Dedifferentiated amniotic fluid mesenchymal stem cell (primary cell): ENCODE data around the gene FNDC3A.

Experiments used
- DNase-seq: peaks from one replicate; pipeline ENCODE4 v3.0.0-alpha.2; 2016; ENCODE audit errors: extremely low spot score

FNDC3A gene

DNA sequence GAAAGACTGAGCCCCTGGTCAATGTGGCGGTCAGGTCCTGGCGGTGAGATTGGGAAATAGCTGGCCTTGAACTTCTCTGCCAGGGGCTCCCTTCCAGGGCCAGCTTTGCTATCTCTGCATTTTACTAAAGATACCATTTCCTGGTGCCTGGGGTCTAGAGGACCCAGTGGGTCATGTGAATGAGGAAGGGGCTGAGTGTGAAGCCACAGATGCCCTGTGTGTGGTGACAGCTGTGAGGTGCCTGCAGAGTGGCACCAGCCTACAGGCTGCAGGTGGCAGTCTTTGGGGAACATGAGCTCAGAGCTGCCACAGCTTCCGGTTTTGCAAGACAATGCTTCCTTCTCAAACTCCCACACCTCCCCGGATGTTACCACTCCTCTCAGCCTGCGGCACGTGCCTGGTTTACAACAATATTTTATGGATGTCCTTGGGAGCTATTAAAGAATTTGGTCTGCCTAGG is 239.2 kb downstream of the FNDC3A start:
- no peak for DNase-seq

- DNase-seq, result no peak
Measured at GRCh38 chr13:49216334-49216733, 240.6 kb downstream of the FNDC3A start.

- DNase-seq, result no peak
Measured at GRCh38 chr13:49217962-49218492, 242.3 kb downstream of the FNDC3A start.

- no peak for DNase-seq
Measured at GRCh38 chr13:49218493-49219051, 242.9 kb downstream of the FNDC3A start.

DNA sequence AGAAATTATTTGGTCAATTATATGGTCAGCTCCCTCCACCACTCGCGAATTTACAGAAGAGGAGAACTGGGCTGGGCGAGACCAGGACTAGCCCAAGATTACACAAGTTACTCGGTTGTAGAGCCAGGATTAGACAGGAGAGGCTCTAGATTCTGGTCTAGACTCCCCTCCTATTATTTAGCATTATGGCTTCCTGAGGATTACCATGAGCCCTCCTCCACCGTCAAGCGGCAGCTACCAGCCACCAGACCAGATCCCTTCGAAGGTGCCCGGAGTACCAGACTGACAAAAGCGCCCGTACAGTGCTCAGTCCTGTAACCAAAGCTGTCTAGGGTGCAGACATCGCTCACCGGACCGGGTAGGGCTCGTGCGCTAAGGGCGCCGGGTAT is 243.9 kb downstream of the FNDC3A start:
- DNase-seq, result no peak

- DNase-seq, result no peak
Measured at GRCh38 chr13:49220036-49220855, 244.5 kb downstream of the FNDC3A start, which contains the start of gene MLNR. TSS of gene MLNR (plus strand) at chr13:49220338. CDS start at chr13:49220338, 0 bp downstream.

GRCh38 chr13:49220856-49221589 is 245.3 kb downstream of the FNDC3A start:
- DNase-seq, result no peak

DNA sequence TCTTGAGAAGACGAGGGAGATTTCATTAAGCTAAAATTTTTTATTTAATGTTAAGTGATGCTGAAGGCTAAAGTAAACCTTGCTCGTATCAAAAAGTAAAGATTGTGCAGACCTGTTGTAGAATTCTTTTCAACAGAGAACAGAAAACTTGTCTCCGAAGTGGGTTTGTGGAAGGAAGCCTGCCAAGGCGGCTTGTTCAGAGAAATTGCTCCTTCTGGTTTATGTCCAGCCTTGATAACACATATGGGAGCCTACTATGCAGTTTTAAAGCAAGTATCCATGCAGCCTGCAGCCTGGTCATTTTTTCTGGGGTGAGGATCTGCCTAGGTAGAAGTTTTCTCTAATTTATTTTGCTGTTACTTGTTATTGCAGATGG is 245.9 kb downstream of the FNDC3A start:
- no peak for DNase-seq

DNA sequence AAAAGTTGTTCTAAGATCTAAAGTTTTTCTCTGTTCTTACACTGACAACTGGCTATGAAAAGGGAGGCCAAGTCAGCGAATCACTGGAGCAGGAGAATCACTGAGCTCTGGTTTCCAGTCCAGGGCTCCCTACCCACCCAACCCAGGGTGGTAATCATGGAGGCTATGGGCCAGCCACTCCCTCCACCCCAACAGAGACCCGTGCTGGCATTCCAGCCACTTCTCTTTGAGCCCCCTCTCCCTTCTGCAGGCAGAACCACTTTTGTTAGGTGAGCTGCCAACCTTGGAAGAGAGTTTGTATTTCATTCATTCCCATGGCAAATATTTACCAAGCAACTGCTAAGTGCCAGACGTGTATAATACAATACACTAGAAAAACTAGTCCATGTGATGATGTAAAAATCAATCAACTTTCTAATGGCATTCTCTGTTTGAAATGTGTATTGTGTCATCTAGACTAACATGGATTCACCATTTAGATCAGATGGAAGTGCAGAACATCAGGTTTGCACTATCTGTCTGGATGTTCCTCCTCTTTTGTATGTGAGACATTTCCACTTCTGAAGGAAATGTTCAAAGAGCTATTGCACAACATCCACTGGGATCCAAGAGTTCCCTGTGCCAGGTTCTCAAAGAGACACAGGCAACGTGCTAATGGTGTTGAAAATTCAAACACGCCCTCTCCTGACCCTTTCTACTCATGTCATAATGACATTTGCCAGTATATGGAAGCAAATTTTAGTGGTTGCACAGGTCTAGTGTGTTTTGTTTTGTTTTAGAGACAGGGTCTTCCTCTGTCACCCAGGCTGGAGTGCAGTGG is 249.7 kb downstream of the FNDC3A start:
- DNase-seq, result no peak

DNA sequence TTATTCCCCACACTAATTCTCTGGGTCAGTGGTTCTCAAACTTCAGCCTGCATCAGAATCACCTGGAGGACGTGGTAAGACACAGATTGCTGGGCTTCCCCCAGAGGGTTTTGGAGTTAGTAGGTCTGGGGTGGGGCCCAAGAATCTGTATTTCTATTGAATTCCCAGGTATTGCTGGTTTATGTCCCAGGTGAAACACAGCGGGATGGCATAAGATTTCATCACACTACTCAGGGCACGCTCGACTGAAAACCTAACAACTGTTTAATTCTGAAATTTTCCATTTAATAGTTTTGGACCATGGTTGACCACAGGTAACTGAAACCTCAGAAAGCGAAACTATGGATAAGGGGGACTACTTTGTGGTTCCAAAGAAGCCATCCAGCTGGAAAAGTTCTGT is 250.9 kb downstream of the FNDC3A start:
- DNase-seq, result no peak

GRCh38 chr13:49234741-49235140 is 259.0 kb downstream of the FNDC3A start:
- no peak for DNase-seq

DNA sequence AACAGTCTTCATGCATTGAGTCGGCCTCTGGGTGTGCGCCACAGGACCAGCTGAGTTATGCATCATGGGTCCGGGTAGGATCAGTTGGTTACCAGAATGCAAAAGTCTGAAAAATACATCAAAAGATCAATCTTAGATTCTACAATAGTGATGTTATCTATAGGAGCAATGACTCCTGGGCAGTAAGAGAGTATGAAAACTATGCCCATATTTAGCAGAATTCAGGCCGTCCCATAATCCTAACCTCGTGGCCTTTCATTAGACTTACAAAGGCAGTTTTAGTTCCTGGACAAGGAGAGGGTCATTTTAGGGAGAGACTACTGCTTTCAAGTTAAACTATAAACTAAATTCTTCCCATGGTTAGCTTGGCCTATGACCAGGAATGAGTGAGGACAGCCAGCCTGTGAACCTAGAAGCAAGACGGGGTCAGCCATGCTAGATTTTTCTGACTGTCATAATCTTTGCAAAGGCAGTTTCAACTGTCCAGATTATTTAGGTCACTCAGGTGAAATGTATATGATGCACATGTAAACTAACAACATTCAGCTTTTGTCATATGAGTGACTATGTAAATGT is 260.2 kb downstream of the FNDC3A start:
- DNase-seq, result no peak

DNA sequence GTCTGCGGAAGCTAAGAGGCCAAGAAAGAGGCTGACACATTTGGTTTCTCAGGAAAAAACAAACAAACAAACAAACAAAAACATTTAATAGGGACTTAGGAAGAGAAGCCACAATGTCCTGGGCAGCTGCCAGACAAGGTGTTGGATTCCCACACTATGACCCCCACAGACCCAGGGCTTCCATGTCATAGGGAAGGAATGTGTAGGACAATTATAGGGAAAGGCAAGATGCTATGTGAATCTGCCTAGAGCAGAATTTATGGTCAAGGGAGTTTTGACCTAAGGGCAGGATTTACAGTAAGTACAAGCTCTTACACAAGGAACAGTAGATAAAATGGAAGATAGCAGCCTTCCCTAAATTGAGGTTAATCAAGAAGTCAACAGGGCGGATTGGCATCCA is 262.9 kb downstream of the FNDC3A start:
- DNase-seq, result no peak

DNA sequence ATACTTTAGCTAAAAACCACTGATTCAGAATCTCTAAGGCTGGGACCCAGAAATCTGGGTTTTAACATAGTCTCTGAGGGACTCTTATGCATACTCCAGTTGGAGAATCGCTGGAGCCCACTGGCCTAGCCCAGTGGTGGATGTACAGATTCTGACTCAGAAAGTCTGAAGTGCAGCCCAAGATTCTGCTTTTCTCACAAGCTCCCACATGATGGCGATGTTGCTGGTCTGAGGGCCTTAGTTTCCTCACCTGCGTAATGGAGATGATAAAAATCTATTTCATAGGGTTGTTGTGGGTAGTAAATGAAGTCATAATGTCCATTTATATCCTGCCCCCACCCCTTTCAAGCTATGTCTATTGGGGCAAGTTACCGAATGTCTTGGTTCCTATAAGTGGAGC is 264.3 kb downstream of the FNDC3A start:
- peak; percentile 19 for DNase-seq

- DNase-seq, result no peak
Measured at GRCh38 chr13:49241296-49241695, 265.6 kb downstream of the FNDC3A start.

DNA sequence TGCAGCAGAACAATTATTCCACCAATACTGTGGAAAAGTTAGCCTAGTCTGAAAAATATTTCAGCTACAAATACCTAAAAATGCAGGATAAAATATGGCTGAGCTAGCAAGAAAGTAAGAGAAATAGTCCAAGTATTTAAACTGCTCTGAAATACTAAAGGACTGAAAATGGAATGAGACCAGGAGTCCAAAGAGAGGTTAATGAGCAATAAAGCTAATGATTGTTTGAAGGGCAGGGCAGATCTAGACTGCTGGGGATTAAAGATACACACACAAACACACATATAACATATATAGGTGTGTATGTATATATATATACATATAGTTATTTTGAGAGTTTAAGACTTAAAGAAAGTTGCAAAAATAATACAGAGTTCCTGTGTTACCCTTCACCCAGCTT is 269.4 kb downstream of the FNDC3A start:
- no peak for DNase-seq

DNA sequence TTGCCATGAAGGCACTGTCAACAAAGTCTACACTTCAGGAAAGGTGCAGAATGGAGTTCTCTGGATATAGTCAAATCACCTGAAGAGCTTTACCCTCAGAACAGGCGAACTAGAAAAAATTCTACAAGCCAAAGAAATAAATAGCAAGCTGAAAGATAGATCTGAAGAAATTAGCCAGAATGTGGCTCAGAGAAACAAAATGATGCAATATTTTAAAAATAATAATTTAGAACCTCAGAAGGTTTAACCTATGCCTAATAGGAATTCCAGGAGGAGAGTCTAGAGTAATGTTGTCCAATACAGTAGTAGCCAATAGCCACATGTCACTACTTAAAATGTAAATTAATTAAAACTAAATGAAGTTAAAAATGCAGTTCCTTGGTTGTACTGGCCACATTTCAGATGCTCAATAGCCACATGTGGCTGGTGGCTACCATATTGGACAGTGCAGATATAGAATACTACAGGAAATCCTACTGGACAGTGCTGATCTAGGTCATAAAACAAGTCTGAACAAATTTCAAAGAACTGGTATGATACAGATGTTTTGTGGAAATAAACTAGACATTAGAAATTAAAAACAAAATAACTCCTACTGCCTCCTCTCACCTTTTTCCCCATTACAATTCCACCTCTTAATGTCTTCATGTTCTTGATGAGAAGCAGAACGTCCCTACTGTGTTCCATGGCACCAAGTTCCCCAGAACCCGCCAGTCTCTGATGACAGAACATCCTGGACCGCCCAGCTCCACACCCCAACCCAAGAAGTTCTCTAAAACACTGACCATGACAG is 271.3 kb downstream of the FNDC3A start:
- DNase-seq, result no peak

DNA sequence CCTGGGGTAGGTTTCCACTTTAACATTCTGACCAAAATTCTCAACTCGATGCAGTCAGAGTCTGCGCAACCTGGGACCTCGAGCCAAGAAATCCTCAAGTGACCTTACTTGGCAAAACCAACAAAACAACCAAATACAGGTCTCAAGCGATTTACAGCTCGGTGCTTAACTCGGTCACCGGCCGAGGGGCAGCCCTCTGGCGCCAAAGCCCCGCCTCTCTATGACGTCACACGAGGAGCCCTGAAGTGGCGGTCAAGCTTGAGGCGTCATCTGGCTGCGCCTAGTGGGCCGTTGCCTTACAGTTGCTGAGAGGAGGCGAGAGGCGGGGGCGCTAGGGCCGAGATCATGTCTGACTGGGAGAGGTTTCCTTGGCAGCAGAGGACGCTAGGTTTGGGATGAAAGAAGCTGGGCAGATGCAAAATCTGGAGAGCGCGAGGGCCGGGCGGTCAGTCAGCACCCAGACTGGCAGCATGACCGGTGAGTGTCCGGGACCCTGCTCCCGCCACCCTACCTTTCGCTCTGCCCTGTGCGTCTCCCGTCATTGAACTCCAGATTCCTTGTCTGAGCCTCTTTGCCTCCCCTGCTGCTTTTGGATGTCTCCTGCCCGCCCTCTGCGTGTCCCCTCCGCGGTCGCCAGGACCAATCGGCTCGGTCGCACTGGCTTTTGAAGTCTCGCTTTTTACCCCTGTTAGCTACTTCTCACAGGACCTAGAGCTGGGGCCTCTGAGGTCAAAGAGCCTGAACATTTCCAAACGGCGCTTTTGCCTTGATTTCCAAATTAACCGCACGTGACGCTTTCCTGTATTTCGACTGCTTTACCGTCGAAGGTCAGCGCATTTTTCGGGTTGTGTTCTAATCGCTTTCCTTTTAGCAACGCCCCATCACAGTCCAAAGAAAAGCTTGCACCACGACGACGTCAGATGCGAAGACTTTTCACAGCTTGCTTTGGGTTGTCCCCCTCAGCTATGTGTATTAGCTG is 272.2 kb downstream of the FNDC3A start, which contains the start of gene CDADC1:
Gene CDADC1 (plus strand): TSS at position 283 of the 979 bp plus-strand sequence. CDS start 113 bp downstream, at position 396.
- DNase-seq, result peak; percentile 96

GRCh38 chr13:49248622-49249002 is 272.9 kb downstream of the FNDC3A start:
- DNase-seq, result no peak
